Stomach smooth muscle (tissue), 2 donors: ENCODE results near the gene NRN1.
"Not testable (repeated sequence)": the region's sequence is repeated elsewhere in the genome, so short reads cannot be mapped to it uniquely, and the experiment has no call there.

ENCODE experiments used
- H3K27ac ChIP-seq: one replicate; pipeline ENCODE4 v1.7.0; 2013; ENCODE audit warnings: mild to moderate bottlenecking, low read length, inconsistent platforms
- H3K27me3 ChIP-seq, 2 donors: one replicate each; pipeline ENCODE4 v1.7.0; 2013; ENCODE audit warnings: low read length in 2 of 2; ENCODE audit not compliant: insufficient read depth in 2 of 2, control insufficient read depth in 1 of 2
- H3K36me3 ChIP-seq, 2 donors: one replicate each; pipeline ENCODE4 v1.7.0; 2013; ENCODE audit warnings: low read length in 2 of 2; ENCODE audit not compliant: control insufficient read depth in 2 of 2, insufficient read depth in 2 of 2
- H3K4me1 ChIP-seq: one replicate; pipeline ENCODE4 v1.7.0; 2013; ENCODE audit warnings: low read length; ENCODE audit not compliant: control insufficient read depth, insufficient read depth
- H3K4me3 ChIP-seq, 2 donors: one replicate each; pipeline ENCODE4 v1.7.0; 2013; ENCODE audit warnings: low read length in 2 of 2
- H3K9ac ChIP-seq, 2 donors: one replicate each; pipeline ENCODE4 v1.7.0; 2013; ENCODE audit warnings: low read length in 2 of 2, mild to moderate bottlenecking in 1 of 2
- H3K9me3 ChIP-seq, 2 donors: one replicate each; pipeline ENCODE4 v1.7.0; 2013; ENCODE audit warnings: low read length in 2 of 2; ENCODE audit not compliant: control insufficient read depth in 2 of 2
- donor health status: healthy.
- donor health status: Pancreatic carcinoma.

The NRN1 gene

GRCh38 chr6:5976811-5977210, 29.9 kb downstream of the NRN1 start:
- Histone ChIP-seq H3K27ac (no peak overlapping the region), H3K27me3 (peaks cover 3% of the 10 kb centered on the region in 2 donors), H3K9me3 (peaks cover 0 to 4% of the 10 kb centered on the region in 2 donors), H3K9ac (no peak overlapping the region), H3K36me3 (no peaks in the 10 kb centered on the region), H3K4me3 (no peak overlapping the region), H3K4me1 (no peaks in the 10 kb centered on the region)

GRCh38 chr6:5968817-5969734, 37.6 kb downstream of the NRN1 start:
- H3K4me3 ChIP-seq: no peak overlapping the region
- H3K36me3 ChIP-seq: no peaks in the 10 kb centered on the region
- H3K4me1 ChIP-seq: peaks cover 9% of the 10 kb centered on the region
- no peak overlapping the region for H3K27ac ChIP-seq
- H3K27me3 ChIP-seq: peaks cover 3% of the 10 kb centered on the region in 2 donors
- peak overlapping the region in 1 of 2 donors; percentile 5 for H3K9ac ChIP-seq
- no peaks in the 10 kb centered on the region for H3K9me3 ChIP-seq

GRCh38 chr6:5968036-5968435, 38.7 kb downstream of the NRN1 start:
- not testable (repeated sequence) for H3K4me1 ChIP-seq, H3K9ac ChIP-seq, H3K36me3 ChIP-seq, H3K9me3 ChIP-seq, H3K27me3 ChIP-seq, H3K27ac ChIP-seq, H3K4me3 ChIP-seq

GRCh38 chr6:5967594-5967993, 39.1 kb downstream of the NRN1 start:
- H3K27me3 ChIP-seq: no peaks in the 10 kb centered on the region
- H3K36me3 ChIP-seq: no peaks in the 10 kb centered on the region
- H3K9me3 ChIP-seq: peaks cover 0 to 3% of the 10 kb centered on the region in 2 donors
- H3K4me1 ChIP-seq: peaks cover 9% of the 10 kb centered on the region
- no peak overlapping the region for H3K27ac ChIP-seq
- no peak overlapping the region for H3K4me3 ChIP-seq
- no peak overlapping the region for H3K9ac ChIP-seq

GRCh38 chr6:5962794-5963193, 43.9 kb downstream of the NRN1 start:
- Histone ChIP-seq H3K9ac (no peak overlapping the region), H3K9me3 (peaks cover 0 to 3% of the 10 kb centered on the region in 2 donors), H3K4me3 (no peak overlapping the region), H3K36me3 (no peaks in the 10 kb centered on the region), H3K4me1 (no peaks in the 10 kb centered on the region), H3K27ac (no peak overlapping the region), H3K27me3 (no peaks in the 10 kb centered on the region)

GRCh38 chr6:5961836-5962235, 44.9 kb downstream of the NRN1 start:
- H3K27me3 ChIP-seq: peaks cover 0 to 1% of the 10 kb centered on the region in 2 donors
- no peak overlapping the region for H3K9ac ChIP-seq
- H3K9me3 ChIP-seq: peaks cover 0 to 3% of the 10 kb centered on the region in 2 donors
- no peaks in the 10 kb centered on the region for H3K4me1 ChIP-seq
- no peak overlapping the region for H3K27ac ChIP-seq
- H3K4me3 ChIP-seq: no peak overlapping the region
- no peaks in the 10 kb centered on the region for H3K36me3 ChIP-seq

- peaks cover 0 to 4% of the 10 kb centered on the region in 2 donors for H3K27me3 ChIP-seq
- H3K9ac ChIP-seq: no peak overlapping the region
- H3K4me3 ChIP-seq: no peak overlapping the region
- no peaks in the 10 kb centered on the region for H3K4me1 ChIP-seq
- no peaks in the 10 kb centered on the region for H3K36me3 ChIP-seq
- H3K9me3 ChIP-seq: peaks cover 0 to 3% of the 10 kb centered on the region in 2 donors
- no peak overlapping the region for H3K27ac ChIP-seq
Observed at GRCh38 chr6:5960456-5960855, 46.3 kb downstream of the NRN1 start.

- Histone ChIP-seq H3K36me3 (no peaks in the 10 kb centered on the region), H3K4me1 (no peaks in the 10 kb centered on the region), H3K9me3 (peaks cover 0 to 3% of the 10 kb centered on the region in 2 donors)
Observed at GRCh38 chr6:5958921-5959320, 47.8 kb downstream of the NRN1 start.

GRCh38 chr6:5956939-5957338, 49.8 kb downstream of the NRN1 start:
- H3K27me3 ChIP-seq: peaks cover 0 to 4% of the 10 kb centered on the region in 2 donors
- no peak overlapping the region for H3K27ac ChIP-seq
- H3K4me3 ChIP-seq: no peak overlapping the region
- no peaks in the 10 kb centered on the region for H3K9me3 ChIP-seq
- no peaks in the 10 kb centered on the region for H3K36me3 ChIP-seq
- H3K4me1 ChIP-seq: no peaks in the 10 kb centered on the region
- H3K9ac ChIP-seq: no peak overlapping the region

More at GRCh38 chr6:5958921-5959320, 47.8 kb downstream of the NRN1 start:
- Histone ChIP-seq H3K27me3 (peaks cover 0 to 4% of the 10 kb centered on the region in 2 donors), H3K27ac (no peak overlapping the region), H3K9ac (no peak overlapping the region), H3K4me3 (no peak overlapping the region)

- Histone ChIP-seq H3K9ac (no peak overlapping the region), H3K36me3 (no peaks in the 10 kb centered on the region), H3K4me1 (no peaks in the 10 kb centered on the region), H3K27ac (no peak overlapping the region), H3K27me3 (no peaks in the 10 kb centered on the region), H3K9me3 (no peaks in the 10 kb centered on the region), H3K4me3 (no peak overlapping the region)
Observed at GRCh38 chr6:5950361-5950785, 56.4 kb downstream of the NRN1 start.
